ENCODE data around the gene SIN3A. TPM values are rescaled to one million over a fixed set of nuclear protein-coding genes. Genes with fewer than 3 reads are reported as not detected.
A peak's percentile ranks its signal among the peaks of the same experiment; 100 is the strongest.

The SIN3A gene
- total and polyA plus RNA-seq, 9 of the 15 experiments (the other 6 are each of a cell fraction or from before 2014, with no cell fraction given) = 11.1 to 70.3 (median 25.3) TPM

- no peak for TF ChIP-seq MNT (conservative IDR thresholded peaks at IDR 0.05)
- peak; percentile 55 for TF ChIP-seq POLR2G (IDR thresholded peaks at IDR 0.05; ENCODE audit: low read depth, low read length)
- TF ChIP-seq CEBPB (tag; IDR thresholded peaks at IDR 0.05) = 0 out of 2 replicates have a peak, but pooled peaks have one; percentile 34
- no peak overlapping the region for H3K27ac ChIP-seq (ENCODE audit: extremely low read depth, low read depth, low read length)
- H3K4me1 ChIP-seq (replicated peaks in 1 of 2; ENCODE audit: control insufficient read depth in 2 of 2, insufficient read depth in 2 of 2, low read length in 2 of 2) = peaks cover 0 to 24% of the 10 kb centered on the region in 2 experiments; a peak in 3 of 5 replicates
- intact Hi-C loops (cut with micrococcal nuclease) = no loop called here
- H3K79me2 ChIP-seq (ENCODE audit: control insufficient read depth, insufficient read depth, low read length) = no peaks in the 10 kb centered on the region
- no peak overlapping the region for H3K4me3 ChIP-seq
- in situ Hi-C loops (cut with MboI) = no loop called here
- ChIA-PET CTCF (ENCODE audit: low intra/inter-chr PET ratio) (no interaction called here), POLR2A (interaction anchor here (0.9 to 3.9 kb wide), 3 partner anchors 13 to 17 kb away, joined by 3 to 36 read pairs (median 4); partner anchors contain the start of genes COMMD4 and MAN2C1)
- no peak for FAIRE-seq
- H3K36me3 ChIP-seq (ENCODE audit: control insufficient read depth, insufficient read depth, low read length) = peaks cover 19% of the 10 kb centered on the region; the same call in 1 of the 3 replicates
- no peaks in the 10 kb centered on the region for H3K9me1 ChIP-seq (ENCODE audit: control insufficient read depth, insufficient read depth, low read length)
- ATAC-seq = no peak
- no peaks in the 10 kb centered on the region for H3K9me3 ChIP-seq (replicated peaks; ENCODE audit: control insufficient read depth, insufficient read depth, low read depth, low read length)
- H3K9ac ChIP-seq (ENCODE audit: insufficient read depth in 1 of 2, low read depth in 2 of 2, low read length in 2 of 2) = 0 out of 4 replicates have a peak overlapping the region, but pooled peaks of 1 of the 2 experiments have one; percentile 3
- no peak overlapping the region for H2AFZ ChIP-seq (ENCODE audit: low read depth, low read length)
- no peak for DNase-seq (ENCODE audit: extremely low read depth in 1 of 4, low spot score in 3 of 4)
- H4K20me1 ChIP-seq (replicated peaks; ENCODE audit: control insufficient read depth, insufficient read depth, low read length) = no peaks in the 10 kb centered on the region
- no peaks in the 10 kb centered on the region for H3K27me3 ChIP-seq (ENCODE audit: control insufficient read depth in 2 of 2, insufficient read depth in 2 of 2, low read length in 2 of 2)
- WGBS (ENCODE audit: insufficient coverage, low coverage, missing lambda C conversion rate) = 79% methylated on average over 16 of the region's 16 CpGs
- no peak overlapping the region for H3K4me2 ChIP-seq (ENCODE audit: insufficient read depth, low read length)
- BruUV-seq (replicated peaks) = no TSS peak
Measured at GRCh38 chr15:75352186-75353080, 99.1 kb downstream of the SIN3A start.

Data from K562 (cell line).